Right ventricle myocardium inferior (tissue), 1 donor: Measurements from ENCODE around the gene GRIK3. TPM values are rescaled to one million over a fixed set of nuclear protein-coding genes. Genes with fewer than 3 reads are reported as not detected.

ENCODE experiments used
- ATAC-seq: fragments of 200-7000 bp; cut with Tn5 transposase; one replicate; pipeline ENCODE4 v1.9.1; 2020; ENCODE audit warnings: mild to moderate bottlenecking, moderate library complexity
- DNase-seq: peaks from one replicate; pipeline ENCODE4 v3.0.0; 2021; ENCODE audit errors: missing footprints
- intact Hi-C: fragments of 100-400 bp; cut with DNase I; formaldehyde crosslinking; loops from one replicate; pipeline ENCODE4 v1.11.0; 2022
- total RNA-seq: library from RNA; stranded (reverse); fragmentation: NEBNext Ultra II Directional; extraction: Animal tissue kit (Norgen Biotek cat#: 25700); gene quantifications from one replicate; pipeline ENCODE4 v1.2.1, GENCODE V29; 2021
- donor health status: DM: no; HTN: yes; CAD: no; lungs with severe emphysema.

Gene GRIK3
- total RNA-seq, 1 donor from 2014 or later = 0.65 TPM

GRCh38 chr1:36853638-36854037 is 180.7 kb downstream of the GRIK3 start:
- no peak for DNase-seq
- ATAC-seq = no peak
- intact Hi-C loops = no loop called here

- no peak for DNase-seq
- intact Hi-C loops = no loop called here
- no peak for ATAC-seq
Measured at GRCh38 chr1:36852586-36852985, 181.7 kb downstream of the GRIK3 start.

- intact Hi-C loops = no loop called here
- no peak for DNase-seq
- no peak for ATAC-seq
Measured at GRCh38 chr1:36851595-36851994, 182.7 kb downstream of the GRIK3 start.

GRCh38 chr1:36851087-36851486 is 183.2 kb downstream of the GRIK3 start:
- no peak for ATAC-seq
- intact Hi-C loops = no loop called here
- DNase-seq = no peak

- intact Hi-C loops = no loop called here
- no peak for DNase-seq
- ATAC-seq = no peak
Measured at GRCh38 chr1:36849956-36850355, 184.4 kb downstream of the GRIK3 start.

GRCh38 chr1:36847761-36848160 is 186.6 kb downstream of the GRIK3 start:
- DNase-seq = no peak
- ATAC-seq = no peak
- intact Hi-C loops = no loop called here

- intact Hi-C loops = no loop called here
- no peak for DNase-seq
Measured at GRCh38 chr1:36847186-36847585, 187.1 kb downstream of the GRIK3 start.

GRCh38 chr1:36846357-36846756 is 188.0 kb downstream of the GRIK3 start:
- intact Hi-C loops = no loop called here
- DNase-seq (no peak), ATAC-seq (no peak)

More at GRCh38 chr1:36847186-36847585, 187.1 kb downstream of the GRIK3 start:
- no peak for ATAC-seq

- no peak for DNase-seq
- intact Hi-C loops = no loop called here
- no peak for ATAC-seq
Measured at GRCh38 chr1:36845802-36846201, 188.5 kb downstream of the GRIK3 start.

- intact Hi-C loops = no loop called here
- ATAC-seq (no peak), DNase-seq (no peak)
Measured at GRCh38 chr1:36844917-36845316, 189.4 kb downstream of the GRIK3 start.

- DNase-seq = no peak
- intact Hi-C loops = no loop called here
- ATAC-seq = no peak
Measured at GRCh38 chr1:36843906-36844610, 190.3 kb downstream of the GRIK3 start.

GRCh38 chr1:36843027-36843426 is 191.3 kb downstream of the GRIK3 start:
- intact Hi-C loops = no loop called here

GRCh38 chr1:36842448-36842847 is 191.9 kb downstream of the GRIK3 start:
- DNase-seq (no peak), ATAC-seq (no peak)
- intact Hi-C loops = no loop called here

More at GRCh38 chr1:36843027-36843426, 191.3 kb downstream of the GRIK3 start:
- no peak for ATAC-seq
- DNase-seq = no peak

- DNase-seq = no peak
- no peak for ATAC-seq
- intact Hi-C loops = no loop called here
Measured at GRCh38 chr1:36839485-36839884, 194.8 kb downstream of the GRIK3 start.

GRCh38 chr1:36838888-36839287 is 195.4 kb downstream of the GRIK3 start:
- intact Hi-C loops = no loop called here
- ATAC-seq (no peak), DNase-seq (no peak)

GRCh38 chr1:36836916-36837315 is 197.4 kb downstream of the GRIK3 start:
- intact Hi-C loops = no loop called here
- DNase-seq (no peak), ATAC-seq (no peak)

- intact Hi-C loops = no loop called here
- DNase-seq (no peak), ATAC-seq (no peak)
Measured at GRCh38 chr1:36836196-36836883, 198.0 kb downstream of the GRIK3 start.

GRCh38 chr1:36835696-36836095 is 198.6 kb downstream of the GRIK3 start:
- intact Hi-C loops = no loop called here
- no peak for ATAC-seq
- DNase-seq = no peak

GRCh38 chr1:36835017-36835695 is 199.2 kb downstream of the GRIK3 start:
- DNase-seq = no peak

GRCh38 chr1:36834586-36834985 is 199.7 kb downstream of the GRIK3 start:
- ATAC-seq (no peak), DNase-seq (no peak)
- intact Hi-C loops = no loop called here

More at GRCh38 chr1:36835017-36835695, 199.2 kb downstream of the GRIK3 start:
- ATAC-seq = no peak
- intact Hi-C loops = no loop called here
